ENCODE measurements around the gene PLD1.

DNA sequence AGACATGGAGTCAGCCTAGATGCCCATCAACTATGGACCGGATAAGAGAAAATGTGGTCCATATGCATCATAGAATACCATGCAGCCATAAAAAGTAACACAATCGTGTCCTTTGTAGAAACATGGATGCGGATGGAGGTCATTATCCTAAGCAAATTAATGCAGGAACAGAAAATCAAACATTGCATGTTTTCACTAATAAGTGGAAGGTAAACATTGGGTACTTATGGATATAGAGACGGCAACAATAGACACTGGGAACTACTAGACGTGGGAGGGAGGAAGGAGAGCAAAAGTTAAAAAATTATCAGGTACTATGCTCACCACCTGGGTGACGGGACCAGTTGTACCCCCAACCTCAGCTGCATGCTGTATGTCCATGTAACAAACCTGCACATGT, 2.5 kb downstream of the PLD1 start:
- TF ChIP-seq, protein P1, sequence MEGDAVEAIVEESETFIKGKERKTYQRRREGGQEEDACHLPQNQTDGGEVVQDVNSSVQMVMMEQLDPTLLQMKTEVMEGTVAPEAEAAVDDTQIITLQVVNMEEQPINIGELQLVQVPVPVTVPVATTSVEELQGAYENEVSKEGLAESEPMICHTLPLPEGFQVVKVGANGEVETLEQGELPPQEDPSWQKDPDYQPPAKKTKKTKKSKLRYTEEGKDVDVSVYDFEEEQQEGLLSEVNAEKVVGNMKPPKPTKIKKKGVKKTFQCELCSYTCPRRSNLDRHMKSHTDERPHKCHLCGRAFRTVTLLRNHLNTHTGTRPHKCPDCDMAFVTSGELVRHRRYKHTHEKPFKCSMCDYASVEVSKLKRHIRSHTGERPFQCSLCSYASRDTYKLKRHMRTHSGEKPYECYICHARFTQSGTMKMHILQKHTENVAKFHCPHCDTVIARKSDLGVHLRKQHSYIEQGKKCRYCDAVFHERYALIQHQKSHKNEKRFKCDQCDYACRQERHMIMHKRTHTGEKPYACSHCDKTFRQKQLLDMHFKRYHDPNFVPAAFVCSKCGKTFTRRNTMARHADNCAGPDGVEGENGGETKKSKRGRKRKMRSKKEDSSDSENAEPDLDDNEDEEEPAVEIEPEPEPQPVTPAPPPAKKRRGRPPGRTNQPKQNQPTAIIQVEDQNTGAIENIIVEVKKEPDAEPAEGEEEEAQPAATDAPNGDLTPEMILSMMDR (tag by site-specific recombination; IDR thresholded peaks at IDR 0.05): no peak
- TF ChIP-seq SCRT1 (tag by site-specific recombination; IDR thresholded peaks at IDR 0.05; ENCODE audit: borderline replicate concordance) (no peak), ZSCAN30 (tag by site-specific recombination; IDR thresholded peaks at IDR 0.05) (no peak), ZNF335 (tag by site-specific recombination; conservative IDR thresholded peaks at IDR 0.05) (no peak), ZNF549 (tag by site-specific recombination; IDR thresholded peaks at IDR 0.05) (no peak), ZNF707 (tag by site-specific recombination; IDR thresholded peaks at IDR 0.05) (no peak), ZNF585B (tag by site-specific recombination; IDR thresholded peaks at IDR 0.05) (no peak), ZNF701 (tag by site-specific recombination; IDR thresholded peaks at IDR 0.05) (no peak), RBAK (tag by site-specific recombination; IDR thresholded peaks at IDR 0.05) (no peak), ZNF76 (tag by site-specific recombination; IDR thresholded peaks at IDR 0.05; ENCODE audit: borderline replicate concordance, low read depth) (no peak), ZSCAN23 (tag by site-specific recombination; IDR thresholded peaks at IDR 0.05) (no peak)
- TF ChIP-seq, protein P2, sequence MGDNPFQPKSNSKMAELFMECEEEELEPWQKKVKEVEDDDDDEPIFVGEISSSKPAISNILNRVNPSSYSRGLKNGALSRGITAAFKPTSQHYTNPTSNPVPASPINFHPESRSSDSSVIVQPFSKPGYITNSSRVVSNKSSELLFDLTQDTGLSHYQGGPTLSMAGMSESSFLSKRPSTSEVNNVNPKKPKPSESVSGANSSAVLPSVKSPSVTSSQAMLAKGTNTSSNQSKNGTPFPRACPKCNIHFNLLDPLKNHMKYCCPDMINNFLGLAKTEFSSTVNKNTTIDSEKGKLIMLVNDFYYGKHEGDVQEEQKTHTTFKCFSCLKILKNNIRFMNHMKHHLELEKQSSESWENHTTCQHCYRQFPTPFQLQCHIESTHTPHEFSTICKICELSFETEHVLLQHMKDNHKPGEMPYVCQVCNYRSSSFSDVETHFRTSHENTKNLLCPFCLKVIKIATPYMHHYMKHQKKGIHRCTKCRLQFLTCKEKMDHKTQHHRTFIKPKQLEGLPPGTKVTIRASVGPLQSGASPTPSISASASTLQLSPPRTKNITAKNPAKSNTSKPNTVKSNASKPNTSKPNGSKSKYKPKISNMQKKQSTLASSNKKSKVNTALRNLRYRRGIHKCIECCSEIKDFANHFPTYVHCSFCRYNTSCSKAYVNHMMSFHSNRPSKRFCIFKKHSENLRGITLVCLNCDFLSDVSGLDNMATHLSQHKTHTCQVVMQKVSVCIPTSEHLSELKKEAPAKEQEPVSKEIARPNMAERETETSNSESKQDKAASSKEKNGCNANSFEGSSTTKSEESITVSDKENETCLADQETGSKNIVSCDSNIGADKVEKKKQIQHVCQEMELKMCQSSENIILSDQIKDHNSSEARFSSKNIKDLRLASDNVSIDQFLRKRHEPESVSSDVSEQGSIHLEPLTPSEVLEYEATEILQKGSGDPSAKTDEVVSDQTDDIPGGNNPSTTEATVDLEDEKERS (tag by site-specific recombination; IDR thresholded peaks at IDR 0.05): no peak
- TF ChIP-seq, protein P3, sequence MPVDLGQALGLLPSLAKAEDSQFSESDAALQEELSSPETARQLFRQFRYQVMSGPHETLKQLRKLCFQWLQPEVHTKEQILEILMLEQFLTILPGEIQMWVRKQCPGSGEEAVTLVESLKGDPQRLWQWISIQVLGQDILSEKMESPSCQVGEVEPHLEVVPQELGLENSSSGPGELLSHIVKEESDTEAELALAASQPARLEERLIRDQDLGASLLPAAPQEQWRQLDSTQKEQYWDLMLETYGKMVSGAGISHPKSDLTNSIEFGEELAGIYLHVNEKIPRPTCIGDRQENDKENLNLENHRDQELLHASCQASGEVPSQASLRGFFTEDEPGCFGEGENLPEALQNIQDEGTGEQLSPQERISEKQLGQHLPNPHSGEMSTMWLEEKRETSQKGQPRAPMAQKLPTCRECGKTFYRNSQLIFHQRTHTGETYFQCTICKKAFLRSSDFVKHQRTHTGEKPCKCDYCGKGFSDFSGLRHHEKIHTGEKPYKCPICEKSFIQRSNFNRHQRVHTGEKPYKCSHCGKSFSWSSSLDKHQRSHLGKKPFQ (tag by site-specific recombination; IDR thresholded peaks at IDR 0.05): no peak
- TF ChIP-seq, protein P4, sequence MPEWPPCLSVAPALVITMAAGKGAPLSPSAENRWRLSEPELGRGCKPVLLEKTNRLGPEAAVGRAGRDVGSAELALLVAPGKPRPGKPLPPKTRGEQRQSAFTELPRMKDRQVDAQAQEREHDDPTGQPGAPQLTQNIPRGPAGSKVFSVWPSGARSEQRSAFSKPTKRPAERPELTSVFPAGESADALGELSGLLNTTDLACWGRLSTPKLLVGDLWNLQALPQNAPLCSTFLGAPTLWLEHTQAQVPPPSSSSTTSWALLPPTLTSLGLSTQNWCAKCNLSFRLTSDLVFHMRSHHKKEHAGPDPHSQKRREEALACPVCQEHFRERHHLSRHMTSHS (tag by site-specific recombination; IDR thresholded peaks at IDR 0.05): no peak

Measured in HEK293 (cell line).